Lung (tissue), 12 donors: ENCODE results near the gene TRABD2A. TPM values are rescaled to one million over a fixed set of nuclear protein-coding genes. Genes with fewer than 3 reads are reported as not detected.

Experiments
- ATAC-seq: fragments of 200-7000 bp; cut with Tn5 transposase; one replicate; pipeline ENCODE4 v1.9.1; 2020; ENCODE audit warnings: moderate number of reproducible peaks; ENCODE audit not compliant: insufficient read depth, low FRiP score
- DNase-seq, 3 donors: peaks; one replicate each; pipeline ENCODE4 v3.0.0-alpha.2; 2013 to 2017
- H3K27ac ChIP-seq, 2 donors: one replicate each; pipeline ENCODE4 v1.5.1; 2013; ENCODE audit warnings: mild to moderate bottlenecking in 2 of 2, moderate library complexity in 2 of 2, control low read depth in 1 of 2, inconsistent platforms in 1 of 2, low read depth in 1 of 2, low read length in 1 of 2
- H3K27me3 ChIP-seq, 3 donors: one replicate each; pipeline ENCODE4 v1.5.1; 2013; ENCODE audit warnings: low read length in 2 of 3; ENCODE audit not compliant: control insufficient read depth in 3 of 3, insufficient read depth in 3 of 3
- H3K36me3 ChIP-seq, 4 donors: one replicate each; pipeline ENCODE4 v1.5.1; 2013; ENCODE audit warnings: low read length in 4 of 4, mild to moderate bottlenecking in 1 of 4, moderate library complexity in 1 of 4; ENCODE audit not compliant: control insufficient read depth in 4 of 4, insufficient read depth in 4 of 4
- H3K4me1 ChIP-seq, 5 donors: one replicate each; pipeline ENCODE4 v1.5.1; 2013; ENCODE audit warnings: low read length in 5 of 5, mild to moderate bottlenecking in 2 of 5, moderate library complexity in 1 of 5; ENCODE audit not compliant: control insufficient read depth in 5 of 5, insufficient read depth in 5 of 5
- H3K4me3 ChIP-seq: one replicate; pipeline ENCODE4 v1.5.1; 2013; ENCODE audit warnings: mild to moderate bottlenecking, control low read depth, moderate library complexity
- H3K9ac ChIP-seq, 2 donors: one replicate each; pipeline ENCODE4 v1.5.1; 2013; ENCODE audit warnings: low read length in 2 of 2, control low read depth in 1 of 2; ENCODE audit not compliant: insufficient read depth in 1 of 2
- H3K9me3 ChIP-seq, 4 donors: one replicate each; pipeline ENCODE4 v1.5.1; 2013; ENCODE audit warnings: low read length in 3 of 4, mild to moderate bottlenecking in 1 of 4, moderate library complexity in 1 of 4; ENCODE audit not compliant: control insufficient read depth in 4 of 4, insufficient read depth in 3 of 4
- CTCF ChIP-seq: IDR thresholded peaks from 2 replicates; pipeline ENCODE4 v1.5.1; 2012; ENCODE audit warnings: mild to moderate bottlenecking; ENCODE audit errors: control extremely low read depth, extremely low read depth
- WGBS, 2 donors: extraction: QIAGEN DNeasy Blood & Tissue Kit; methylation state at CpG; one replicate each; pipeline ENCODE4 v1.1.7; 2013; 5-methylcytosine and 5-hydroxymethylcytosine counted together
- polyA plus RNA-seq, 2 donors: library from polyadenylated mRNA; stranded (reverse); fragments of 200-250 nt; gene quantifications; one replicate each; pipeline ENCODE4 v1.2.1, GENCODE V29; 2013
- total RNA-seq, 2 donors: library from RNA; depleted of rRNA in 1 of 2; stranded (reverse); fragments of >200 nt in 1 of 2; gene quantifications; one replicate each; pipeline ENCODE4 v1.2.1, GENCODE V29; 2014 to 2021
- donor health status: control.
- donor health status: control.
- donor health status: Bipolar disorder and iron deficiency.
- donor health status: healthy.
- donor health status: DM: yes; HTN: yes; CAD: no.

The TRABD2A gene
- total and polyA plus RNA-seq, 4 donors = 1.9 to 3.1 (median 2.3) TPM

GRCh38 chr2:84882414-84882738 lies 1.5 kb upstream of the TRABD2A start:
- TF ChIP-seq CTCF = no peak
- Histone ChIP-seq H3K9ac (no peak overlapping the region), H3K27me3 (peaks cover 0 to 35% (median 29%) of the 10 kb centered on the region in 3 donors), H3K4me3 (no peak overlapping the region), H3K36me3 (no peaks in the 10 kb centered on the region), H3K4me1 (peaks cover 4 to 23% (median 6%) of the 10 kb centered on the region in 5 donors), H3K27ac (no peak overlapping the region), H3K9me3 (peaks cover 0 to 3% (median 0%) of the 10 kb centered on the region in 4 donors)
- WGBS, 2 donors = 51 to 55% methylated on average over 3 of the region's 3 CpGs
- ATAC-seq (no peak), DNase-seq (no peak)

- no peak overlapping the region for H3K27ac ChIP-seq
- DNase-seq (peak; percentile 86 to 89 (median 89)), ATAC-seq (peak; percentile 84)
- WGBS, 2 donors = 0 to 1% methylated on average over 29 of the region's 29 CpGs
- no peak overlapping the region for H3K4me3 ChIP-seq
- H3K4me1 ChIP-seq = peaks cover 4 to 23% (median 6%) of the 10 kb centered on the region in 5 donors
- H3K27me3 ChIP-seq = peaks cover 0 to 35% (median 29%) of the 10 kb centered on the region in 3 donors
- H3K9ac ChIP-seq = peak overlapping the region in 1 of 2 donors; percentile 21
- H3K36me3 ChIP-seq = no peaks in the 10 kb centered on the region
- H3K9me3 ChIP-seq = peaks cover 0 to 3% (median 0%) of the 10 kb centered on the region in 4 donors
- TF ChIP-seq CTCF = peak; percentile 79
These were observed 913 bp upstream of the TRABD2A start for GRCh38 chr2:84881581-84882413.

GRCh38 chr2:84880395-84880644 lies 564 bp downstream of the TRABD2A start:
- no peak for DNase-seq
- no peak for ATAC-seq
- peak overlapping the region; percentile 38 for H3K4me3 ChIP-seq
- peak overlapping the region; percentile 49 to 50 for H3K9ac ChIP-seq
- peaks cover 0 to 3% (median 0%) of the 10 kb centered on the region in 4 donors for H3K9me3 ChIP-seq
- no peaks in the 10 kb centered on the region for H3K36me3 ChIP-seq
- H3K4me1 ChIP-seq = peaks cover 4 to 23% (median 6%) of the 10 kb centered on the region in 5 donors
- 1% methylated on average over 8 of the region's 8 CpGs for WGBS, 2 donors
- no peak for TF ChIP-seq CTCF
- no peak overlapping the region for H3K27ac ChIP-seq
- H3K27me3 ChIP-seq = peaks cover 0 to 35% (median 29%) of the 10 kb centered on the region in 3 donors
